Activated CD4-positive, alpha-beta T cell treated with anti-CD3 and anti-CD28 coated beads, Interleukin-2, Interleukin-6, amounts not matched to agents 100 ng/mL and 50 ng/mL, durations not matched to agents 16 hours and 8 hours (primary cell): ENCODE data around the gene ELP5.

Source experiments
- DNase-seq: peaks from one replicate; pipeline ENCODE4 v3.0.0-alpha.2; 2020

ELP5 gene, protein sequence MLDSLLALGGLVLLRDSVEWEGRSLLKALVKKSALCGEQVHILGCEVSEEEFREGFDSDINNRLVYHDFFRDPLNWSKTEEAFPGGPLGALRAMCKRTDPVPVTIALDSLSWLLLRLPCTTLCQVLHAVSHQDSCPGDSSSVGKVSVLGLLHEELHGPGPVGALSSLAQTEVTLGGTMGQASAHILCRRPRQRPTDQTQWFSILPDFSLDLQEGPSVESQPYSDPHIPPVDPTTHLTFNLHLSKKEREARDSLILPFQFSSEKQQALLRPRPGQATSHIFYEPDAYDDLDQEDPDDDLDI

DNA sequence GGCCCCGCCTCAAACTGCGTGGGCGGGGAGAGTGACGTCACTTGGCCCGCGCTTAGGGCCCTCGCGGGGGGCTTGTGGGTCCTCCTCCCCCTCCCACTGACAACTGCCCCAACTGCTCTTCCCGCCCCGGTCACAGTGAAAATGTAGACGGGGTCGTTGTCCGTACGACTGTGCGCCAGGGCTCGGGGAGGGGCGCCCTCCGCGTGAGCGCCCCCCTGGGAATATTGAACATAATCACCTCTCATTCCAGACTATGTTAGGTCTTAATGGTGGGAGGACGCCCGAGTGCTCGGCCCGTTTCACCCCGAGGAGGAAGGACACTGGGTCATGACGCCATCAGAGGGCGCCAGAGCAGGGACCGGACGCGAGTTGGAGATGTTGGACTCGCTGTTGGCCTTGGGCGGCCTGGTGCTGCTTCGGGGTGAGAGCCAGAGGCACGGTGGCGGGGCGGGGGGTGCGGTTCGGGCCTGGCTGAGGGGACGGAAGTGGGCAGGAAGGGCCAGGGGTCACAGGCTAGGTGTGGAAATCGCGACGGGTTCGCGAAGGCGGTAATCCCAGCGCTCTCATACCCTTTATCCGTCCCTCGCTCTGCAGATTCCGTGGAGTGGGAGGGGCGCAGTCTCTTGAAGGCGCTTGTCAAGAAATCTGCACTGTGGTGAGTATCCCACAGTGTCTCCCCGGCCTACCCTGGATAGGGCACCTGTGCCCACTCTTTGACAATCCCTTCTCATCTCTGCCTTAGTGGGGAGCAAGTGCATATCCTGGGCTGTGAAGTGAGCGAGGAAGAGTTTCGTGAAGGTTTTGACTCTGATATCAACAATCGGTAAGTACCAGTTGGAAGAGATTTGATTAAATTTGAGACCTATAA lies at the start of gene ELP5:
TSS of gene ELP5 (plus strand) at position 40 of the 868 bp plus-strand sequence. CDS start at position 376, 336 bp downstream.
- peak; percentile 94 for DNase-seq

DNA sequence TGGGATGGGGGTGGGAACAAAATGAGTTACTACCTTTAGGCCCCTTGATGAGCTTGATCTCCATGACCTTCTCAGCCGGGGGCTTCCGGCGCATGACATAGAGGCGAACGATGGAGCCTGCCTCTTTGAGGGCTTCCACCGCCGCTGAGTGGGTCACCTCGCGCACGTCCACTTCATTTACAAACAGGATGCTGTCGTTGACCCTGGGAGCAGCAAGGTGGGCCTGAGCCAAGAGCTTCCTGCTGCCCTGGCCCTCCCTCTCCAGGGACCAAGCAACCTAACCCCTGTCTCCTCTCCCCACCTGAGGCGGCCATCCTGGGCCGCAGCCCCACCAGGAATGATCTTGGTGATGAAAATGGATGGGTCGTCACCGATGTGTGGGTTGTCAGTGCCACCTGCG lies 48.6 kb upstream of the ELP5 start:
- no peak for DNase-seq

DNA sequence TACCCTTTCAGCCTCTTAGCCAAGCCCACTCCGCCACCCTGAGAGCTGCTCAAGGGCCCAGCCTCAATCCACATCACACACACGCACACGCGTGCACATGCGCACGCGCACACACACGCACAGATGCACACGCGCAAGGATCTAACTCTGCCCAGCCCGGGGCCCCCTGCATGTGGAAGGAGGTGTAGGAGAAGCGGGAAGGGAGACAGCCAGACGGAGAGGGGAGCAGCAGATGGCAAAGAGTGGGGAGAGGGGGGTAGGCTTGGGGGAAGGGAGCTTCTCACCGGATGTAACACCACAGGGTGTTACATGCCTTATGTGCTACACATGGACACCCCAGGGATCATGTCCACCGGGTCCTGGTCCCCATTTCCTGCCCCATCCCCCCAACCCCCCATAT lies 47.7 kb upstream of the ELP5 start:
- no peak for DNase-seq

DNA sequence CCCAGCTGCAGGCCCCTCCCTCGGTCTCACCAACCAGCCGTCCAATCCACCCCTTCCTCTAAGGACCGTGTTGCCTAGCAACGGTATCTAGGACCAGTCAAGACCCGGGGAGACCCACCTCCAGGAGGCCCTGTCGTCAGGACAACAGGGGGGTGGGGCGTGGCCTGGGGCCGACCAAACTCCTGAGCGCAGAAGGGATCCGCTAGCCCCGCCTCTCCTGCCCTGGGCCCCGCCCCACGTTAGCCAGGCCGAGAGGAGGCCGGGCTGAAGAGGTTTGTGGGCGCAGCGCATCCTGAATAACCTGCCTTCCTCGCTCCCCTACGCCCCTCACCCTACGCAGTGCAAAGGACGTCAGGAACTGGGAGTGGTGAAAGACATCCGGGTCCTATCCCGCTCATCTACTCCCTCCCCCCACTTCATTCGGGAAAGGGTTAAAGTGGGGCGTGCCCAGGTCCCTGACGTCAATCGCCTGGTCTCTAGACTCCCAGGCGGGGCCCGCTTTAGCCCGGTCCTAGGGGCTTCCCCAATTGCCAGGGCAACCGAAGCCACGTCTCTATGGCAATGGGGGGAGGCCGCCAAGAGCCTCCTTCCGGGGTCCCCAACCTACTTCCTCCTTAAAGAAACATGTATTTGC lies 47.1 kb upstream of the ELP5 start:
- DNase-seq: peak; percentile 93

DNA sequence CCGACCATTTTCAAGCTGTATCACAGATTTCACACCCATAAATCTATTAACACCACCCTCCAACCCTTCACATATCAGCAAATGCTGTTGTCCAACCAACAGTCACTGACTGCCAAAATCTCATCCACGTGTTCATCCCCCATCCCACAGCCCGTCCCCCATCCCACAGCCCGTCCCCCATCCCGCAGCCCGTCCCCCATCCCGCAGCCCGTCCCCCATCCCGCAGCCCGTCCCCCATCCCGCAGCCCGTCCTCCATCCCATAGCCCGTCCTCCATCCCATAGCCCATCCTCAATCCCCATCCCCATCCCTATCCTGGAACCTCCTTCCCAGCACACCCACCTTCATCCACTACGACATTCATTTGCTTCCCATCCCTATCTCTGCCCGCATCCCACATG lies 46.5 kb upstream of the ELP5 start:
- no peak for DNase-seq

DNA sequence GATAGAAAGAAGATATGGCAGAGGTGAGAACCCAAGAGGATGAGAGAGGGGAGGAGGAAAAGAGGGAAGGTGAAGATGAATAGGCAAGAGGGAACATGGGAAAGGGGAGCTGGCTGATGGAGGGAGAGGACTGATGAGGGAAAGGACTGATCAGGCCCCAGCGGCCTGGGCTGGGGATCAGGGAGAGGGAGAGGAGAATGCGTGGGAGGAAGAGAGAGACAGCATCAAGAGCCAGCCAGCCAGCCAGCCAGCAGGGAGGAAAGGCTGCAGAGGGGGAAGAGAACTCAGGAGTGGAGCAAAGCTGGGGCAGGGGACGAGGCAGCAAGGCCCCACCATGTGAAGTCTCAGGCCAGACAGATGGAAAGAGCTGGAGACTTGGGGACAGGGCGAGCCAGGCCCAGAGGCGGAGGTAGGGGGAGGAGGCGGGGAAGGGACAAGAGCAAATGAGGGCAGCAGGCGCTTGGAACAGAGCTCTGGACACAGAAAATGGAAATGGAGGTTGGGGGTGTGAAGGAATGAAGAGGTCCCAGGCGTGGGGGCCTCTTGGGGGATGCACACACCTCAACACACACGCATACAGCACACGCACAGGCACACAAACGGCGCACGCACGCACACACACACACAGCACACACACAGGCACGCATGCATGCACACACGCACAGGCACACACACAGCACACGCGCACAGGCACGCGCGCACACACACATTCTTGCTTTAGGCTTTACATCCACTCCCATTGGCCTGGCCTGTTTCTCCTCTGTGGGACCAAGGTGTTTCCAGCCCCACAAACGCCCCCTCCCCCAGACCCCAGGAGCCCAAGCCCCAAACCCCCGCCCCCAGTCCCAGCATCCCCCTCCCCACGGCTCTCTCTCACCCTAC lies 44.7 kb upstream of the ELP5 start:
- DNase-seq: no peak

DNA sequence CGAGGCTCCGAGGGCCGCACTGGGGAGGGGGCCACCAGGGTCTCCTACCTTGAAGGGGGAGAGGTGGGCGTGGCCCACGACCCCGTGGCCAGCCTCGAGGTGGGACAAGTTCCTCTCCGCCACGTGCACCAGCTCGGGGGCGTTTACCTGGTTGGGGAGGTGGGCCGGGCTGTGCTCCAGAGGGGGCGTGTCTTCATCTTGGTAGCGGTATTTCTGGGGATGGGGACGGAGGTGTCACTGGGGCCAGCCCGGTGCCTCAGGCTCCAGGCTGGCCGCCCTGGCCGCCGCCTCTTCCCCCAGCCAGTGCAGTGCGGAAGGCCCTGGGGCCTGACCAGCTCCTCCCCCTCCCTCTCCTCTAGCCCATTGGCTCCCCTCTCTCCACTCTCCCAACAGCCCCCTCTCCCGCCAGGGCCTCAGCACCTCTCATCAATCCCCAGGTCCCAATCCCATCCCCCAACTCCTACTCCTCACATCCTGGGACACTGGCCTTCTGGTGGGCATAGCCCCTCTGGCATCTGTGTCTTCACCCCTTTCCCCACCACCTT lies 43.9 kb upstream of the ELP5 start:
- no peak for DNase-seq

DNA sequence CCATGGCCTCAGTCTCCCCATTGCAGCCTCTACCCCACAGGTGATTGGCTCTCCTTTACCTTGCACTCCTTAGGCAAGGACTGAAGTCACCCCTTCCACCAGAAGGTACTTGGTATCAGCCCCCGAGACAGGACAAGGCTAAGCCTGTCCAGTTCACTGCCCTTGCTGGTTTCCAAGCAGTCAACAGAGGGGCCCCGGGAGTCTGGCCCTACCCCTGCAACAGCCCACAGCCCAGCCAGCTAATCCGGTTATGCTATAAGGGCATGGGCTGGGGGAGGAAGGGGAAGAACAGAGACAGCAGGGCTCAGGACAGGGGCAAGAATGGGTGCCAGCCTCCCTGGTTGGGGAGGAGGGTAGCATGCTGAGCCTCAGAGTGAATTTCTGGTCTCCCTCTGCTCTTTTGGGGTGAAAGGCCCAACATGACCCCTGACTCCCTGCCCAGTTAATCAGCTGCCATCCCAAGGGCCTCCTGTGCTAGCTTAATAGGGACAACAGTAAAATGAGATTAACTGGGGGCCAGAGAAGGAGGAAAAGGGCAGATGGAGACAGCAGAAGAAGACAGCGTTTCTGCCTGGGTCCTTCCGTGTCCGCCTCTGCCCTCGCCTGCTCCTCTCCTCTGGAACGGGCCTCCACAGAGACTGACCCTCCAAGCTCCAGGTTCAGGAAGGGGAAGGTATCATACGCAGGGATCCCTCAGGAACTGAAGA lies 43.1 kb upstream of the ELP5 start:
- no peak for DNase-seq

DNA sequence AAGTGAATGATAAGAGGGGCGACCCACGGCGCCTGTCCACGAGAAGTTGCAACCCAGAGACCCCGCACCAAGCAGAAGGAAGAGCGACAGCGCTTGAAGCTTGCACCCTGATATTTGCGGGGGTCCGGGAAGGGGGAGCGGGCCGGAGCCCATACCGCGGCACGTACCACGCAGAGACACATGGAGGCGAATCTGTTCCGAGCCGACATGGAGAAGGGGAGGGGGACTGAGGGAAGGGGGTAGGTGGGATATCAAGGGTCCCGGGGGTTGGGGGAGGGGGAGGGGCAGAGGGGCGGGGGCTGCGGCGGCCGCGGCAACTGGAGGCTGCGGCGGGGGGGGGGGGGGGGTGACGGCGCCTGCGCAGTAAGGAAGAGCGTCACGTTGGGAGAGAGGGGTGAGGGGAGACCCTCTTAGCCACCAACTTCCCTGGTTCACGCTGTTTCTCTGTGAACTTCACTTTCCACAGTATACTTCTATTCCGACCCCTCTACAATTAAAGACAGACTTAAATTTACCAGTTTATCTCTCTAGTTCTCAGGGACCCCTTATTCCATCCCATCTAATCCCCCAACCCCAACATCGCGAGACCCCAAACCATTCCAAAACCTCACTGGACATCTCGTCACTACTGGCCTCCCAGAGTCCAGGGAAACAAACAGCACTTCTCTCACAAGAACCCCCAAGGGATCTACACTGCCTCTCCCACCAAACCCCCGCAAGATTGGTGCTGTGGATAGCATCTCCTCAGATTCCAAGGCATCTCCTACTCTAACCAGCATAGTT lies 40.3 kb upstream of the ELP5 start:
- DNase-seq: no peak

DNA sequence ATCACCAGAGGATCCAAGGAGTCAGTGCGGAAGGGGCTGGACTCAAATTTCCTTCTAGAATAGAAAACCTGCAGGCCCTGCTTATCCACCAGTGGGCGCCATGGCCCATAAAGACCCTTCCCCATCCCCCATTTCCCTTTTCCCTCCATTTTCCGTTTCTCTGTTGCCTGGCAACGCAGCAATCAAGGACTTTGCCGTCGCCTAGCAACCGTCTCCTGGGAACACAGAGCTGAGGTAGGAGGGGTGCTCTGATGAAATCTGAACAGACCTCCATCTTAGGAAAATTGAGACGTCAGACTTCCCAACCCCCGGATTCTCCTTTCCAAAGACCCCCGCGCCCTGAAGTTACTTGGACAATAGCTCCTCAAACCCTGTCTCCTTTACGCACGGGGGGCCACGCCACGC lies 38.1 kb upstream of the ELP5 start:
- peak; percentile 68 for DNase-seq

DNA sequence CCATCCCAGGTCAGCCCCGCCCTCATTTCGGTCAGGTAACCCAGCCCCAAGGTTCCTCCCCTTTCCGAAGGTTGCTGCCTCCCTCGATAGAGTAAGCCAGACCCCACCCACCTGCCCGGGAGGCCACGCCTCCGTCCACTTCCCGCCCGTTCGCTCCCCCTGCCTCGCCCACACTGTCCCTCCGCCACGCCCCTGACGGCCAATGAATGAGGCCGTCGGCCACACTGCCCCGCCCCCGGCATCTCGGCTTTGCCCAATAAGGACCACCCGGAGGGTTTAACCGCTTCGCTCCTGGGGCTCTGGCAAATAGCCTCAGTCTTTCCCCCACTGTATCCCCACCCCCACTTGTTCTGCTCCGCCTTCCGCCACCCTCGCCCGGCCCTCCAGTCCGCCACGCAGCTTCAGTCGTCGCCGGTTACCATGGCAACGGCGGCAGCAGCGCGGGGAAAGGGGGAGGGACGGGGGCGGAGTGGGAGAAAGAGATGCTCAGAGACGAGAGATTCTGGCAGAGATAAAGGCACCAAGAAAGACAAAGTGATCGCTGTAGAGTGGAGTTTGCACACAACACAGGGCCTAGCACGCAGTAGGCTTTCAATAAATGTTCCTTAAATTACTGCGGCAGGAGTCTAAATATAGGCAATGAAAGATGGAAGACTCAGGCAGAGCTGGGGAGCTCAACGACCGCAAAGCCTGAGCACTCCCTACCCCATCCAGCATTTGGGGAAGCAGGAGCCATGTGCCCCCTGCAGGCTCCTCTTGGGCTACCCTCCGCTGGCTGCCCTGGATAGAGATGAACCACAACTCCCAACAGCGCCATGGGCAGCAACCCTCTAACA lies 37.5 kb upstream of the ELP5 start:
- peak; percentile 99 for DNase-seq

DNA sequence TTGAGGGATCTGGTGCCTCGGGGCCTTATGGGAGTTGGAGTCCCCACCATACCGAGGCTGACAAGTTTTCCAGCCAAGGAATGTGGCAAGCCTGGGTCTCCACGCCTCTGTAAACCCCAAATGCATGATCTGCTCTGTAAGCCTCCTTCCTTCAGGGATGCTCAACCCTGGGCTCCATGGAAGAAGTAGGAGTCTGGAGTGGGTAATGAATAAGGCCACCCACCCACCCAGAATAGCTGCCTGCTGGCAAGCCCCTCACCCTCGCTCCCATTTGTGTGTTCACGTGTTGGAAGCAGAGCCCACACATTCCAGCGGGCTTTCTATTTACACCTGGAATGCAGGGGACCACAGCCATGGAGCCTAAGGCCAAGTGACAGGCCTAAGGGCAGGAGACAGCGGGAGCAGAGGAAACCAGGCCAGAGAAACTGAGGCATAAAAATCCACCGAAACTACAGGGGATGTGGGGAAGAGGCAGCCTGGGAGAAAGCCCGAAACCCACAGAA lies 36.8 kb upstream of the ELP5 start:
- DNase-seq: no peak

DNA sequence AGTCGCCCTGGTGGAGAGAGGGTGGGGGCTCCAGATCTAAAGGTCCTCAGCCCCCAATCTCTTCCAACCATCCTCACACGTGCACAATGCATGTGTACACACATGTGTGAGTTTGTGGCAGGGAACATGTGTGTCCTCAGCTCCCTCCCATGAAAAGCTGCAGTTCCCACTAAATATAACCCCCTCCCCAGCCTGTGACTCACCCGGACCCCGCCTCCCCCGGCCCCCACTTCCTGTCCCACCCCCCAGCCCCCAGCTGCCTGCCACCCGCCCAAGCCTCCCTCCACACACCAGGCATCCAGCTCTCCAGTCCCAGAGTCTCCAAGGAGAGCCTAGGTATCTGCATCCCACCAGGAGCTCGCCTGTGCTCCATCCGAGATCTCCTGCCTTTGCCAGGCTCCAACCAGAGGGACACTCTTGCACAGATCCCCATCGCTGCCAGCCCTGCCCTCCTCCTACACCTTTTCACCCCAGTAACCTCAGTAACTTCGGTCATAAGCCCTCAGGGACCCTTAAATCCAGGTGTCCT lies 36.3 kb upstream of the ELP5 start:
- no peak for DNase-seq

DNA sequence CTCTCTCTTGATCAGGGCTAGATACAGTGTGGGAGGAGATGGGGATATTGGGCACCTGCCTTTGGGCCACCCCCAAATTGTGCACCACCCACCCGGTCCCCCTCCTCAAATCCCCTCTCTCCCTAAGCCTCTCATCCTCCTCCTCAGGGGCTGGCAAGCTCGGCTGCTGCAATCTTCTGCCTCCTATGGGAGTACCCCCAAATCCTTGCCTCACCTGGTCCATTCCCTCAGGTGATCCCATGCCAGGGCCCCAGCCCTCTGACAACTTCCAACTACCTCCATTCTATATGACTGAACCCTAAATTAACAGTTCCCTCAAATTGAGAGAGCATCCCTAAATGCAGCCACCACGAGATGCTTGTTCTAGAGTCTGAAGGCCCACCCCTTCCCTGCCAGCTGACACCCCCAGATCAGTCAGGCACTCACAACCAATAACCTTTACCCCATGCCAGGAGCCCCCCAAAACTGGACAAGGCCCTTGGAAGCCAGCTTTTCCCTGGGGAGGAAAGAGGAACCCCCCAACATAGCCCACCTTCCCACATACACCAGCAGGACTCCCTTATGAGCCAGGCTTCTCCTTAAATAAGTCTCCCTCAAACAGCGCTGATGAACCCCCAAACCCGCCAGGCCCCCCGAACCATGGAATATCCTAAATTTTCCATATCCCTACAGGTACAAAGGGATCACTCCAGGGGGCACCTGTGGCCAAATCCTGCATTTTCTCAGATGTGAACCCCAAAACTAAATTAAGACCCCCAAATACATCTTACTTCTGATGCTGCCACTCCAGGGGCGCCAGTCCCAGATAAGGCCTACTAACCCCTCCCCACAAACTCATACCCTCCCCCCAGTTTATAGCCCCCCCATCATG lies 35.5 kb upstream of the ELP5 start:
- DNase-seq: no peak

DNA sequence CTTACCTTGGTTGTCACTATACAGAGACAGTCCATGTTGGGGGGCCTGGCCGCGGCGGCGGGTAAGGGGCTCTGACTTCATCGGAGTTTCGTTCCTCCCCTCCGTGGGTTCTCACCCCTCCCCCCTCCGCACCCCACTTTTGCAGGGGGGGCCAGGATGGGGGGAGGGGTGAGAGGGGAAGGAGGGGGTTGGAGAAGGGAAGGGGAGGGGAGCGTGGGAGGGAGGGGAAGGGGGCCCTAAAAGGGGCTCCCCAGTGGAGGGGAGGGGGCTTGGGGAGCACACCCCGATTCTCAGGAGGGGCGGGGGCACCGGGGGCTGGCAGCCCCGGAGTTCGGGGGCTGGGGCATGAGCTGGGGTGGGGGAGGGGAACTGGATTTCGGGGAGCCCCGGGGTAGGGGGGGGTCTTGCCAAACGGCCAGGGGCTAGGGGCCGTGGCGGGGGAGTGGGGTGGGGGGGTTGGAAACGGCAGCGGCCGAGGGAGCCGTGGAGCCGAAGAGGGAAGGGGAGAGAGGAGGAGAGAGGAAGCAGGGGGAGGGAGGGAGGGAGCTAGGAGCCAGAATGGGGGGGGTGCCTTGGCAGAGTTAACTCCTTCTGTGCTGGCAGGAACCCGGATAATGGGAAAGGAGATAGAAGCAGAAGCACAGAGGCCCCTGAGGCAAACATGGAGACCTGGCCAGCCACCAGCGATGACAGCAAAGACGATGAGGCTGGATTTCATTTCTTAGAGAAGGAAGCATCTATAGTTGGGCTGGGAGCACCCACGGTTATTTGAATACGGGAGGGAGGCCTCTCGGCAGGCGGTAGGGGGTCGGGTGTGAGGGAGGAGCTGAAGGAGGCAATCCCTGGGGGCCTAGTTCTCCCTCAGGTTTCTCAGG lies 34.7 kb upstream of the ELP5 start:
- no peak for DNase-seq

DNA sequence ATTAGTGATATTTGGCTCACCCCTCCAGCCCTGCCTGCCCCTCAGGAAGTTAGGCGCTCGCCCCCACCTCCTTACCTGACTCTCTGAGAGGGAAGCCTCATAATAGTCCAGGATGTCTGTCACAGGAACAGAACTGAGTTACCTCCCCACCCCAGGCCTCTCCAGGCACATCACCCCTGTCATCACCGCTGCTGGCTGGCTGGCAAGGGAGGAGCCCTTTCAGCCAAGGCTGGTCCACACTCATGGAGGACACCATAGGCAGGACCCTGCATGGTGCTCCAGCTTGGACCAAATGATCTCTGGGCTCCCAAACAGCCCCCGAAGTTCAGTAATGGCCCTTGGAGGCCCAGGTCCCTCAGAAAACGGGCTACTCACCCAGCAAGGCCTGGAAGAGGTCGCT lies 33.8 kb upstream of the ELP5 start:
- DNase-seq: no peak

DNA sequence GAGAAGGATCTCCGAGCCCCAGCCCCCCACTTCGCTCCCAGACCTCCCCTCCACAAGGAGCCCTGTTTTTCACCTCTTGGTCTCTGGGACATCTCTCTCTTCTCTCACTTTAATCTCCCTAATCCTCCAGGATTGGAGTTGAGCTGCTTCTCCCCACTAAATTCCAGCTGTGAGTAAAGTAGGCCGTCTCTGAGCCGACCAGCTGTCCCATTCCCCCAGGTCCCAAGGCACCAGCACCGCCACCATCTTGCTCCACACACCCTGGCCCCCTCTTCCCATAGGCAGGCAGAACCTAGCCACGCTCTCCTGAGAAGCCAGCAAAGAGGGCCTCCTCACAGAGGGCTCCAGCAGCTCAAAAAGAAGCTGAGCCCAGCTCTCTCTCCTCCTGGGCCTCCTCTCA lies 33.3 kb upstream of the ELP5 start:
- no peak for DNase-seq
